ENCODE data around the gene NUP37. TPM values are rescaled to one million over a fixed set of nuclear protein-coding genes. Genes with fewer than 3 reads are reported as not detected.
"Not testable (repeated sequence)": the region's sequence is repeated elsewhere in the genome, so short reads cannot be mapped to it uniquely, and the experiment has no call there.

The NUP37 gene, protein sequence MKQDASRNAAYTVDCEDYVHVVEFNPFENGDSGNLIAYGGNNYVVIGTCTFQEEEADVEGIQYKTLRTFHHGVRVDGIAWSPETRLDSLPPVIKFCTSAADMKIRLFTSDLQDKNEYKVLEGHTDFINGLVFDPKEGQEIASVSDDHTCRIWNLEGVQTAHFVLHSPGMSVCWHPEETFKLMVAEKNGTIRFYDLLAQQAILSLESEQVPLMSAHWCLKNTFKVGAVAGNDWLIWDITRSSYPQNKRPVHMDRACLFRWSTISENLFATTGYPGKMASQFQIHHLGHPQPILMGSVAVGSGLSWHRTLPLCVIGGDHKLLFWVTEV
- total RNA-seq: 27.0 and 29.9 TPM in 2 replicates

DNA sequence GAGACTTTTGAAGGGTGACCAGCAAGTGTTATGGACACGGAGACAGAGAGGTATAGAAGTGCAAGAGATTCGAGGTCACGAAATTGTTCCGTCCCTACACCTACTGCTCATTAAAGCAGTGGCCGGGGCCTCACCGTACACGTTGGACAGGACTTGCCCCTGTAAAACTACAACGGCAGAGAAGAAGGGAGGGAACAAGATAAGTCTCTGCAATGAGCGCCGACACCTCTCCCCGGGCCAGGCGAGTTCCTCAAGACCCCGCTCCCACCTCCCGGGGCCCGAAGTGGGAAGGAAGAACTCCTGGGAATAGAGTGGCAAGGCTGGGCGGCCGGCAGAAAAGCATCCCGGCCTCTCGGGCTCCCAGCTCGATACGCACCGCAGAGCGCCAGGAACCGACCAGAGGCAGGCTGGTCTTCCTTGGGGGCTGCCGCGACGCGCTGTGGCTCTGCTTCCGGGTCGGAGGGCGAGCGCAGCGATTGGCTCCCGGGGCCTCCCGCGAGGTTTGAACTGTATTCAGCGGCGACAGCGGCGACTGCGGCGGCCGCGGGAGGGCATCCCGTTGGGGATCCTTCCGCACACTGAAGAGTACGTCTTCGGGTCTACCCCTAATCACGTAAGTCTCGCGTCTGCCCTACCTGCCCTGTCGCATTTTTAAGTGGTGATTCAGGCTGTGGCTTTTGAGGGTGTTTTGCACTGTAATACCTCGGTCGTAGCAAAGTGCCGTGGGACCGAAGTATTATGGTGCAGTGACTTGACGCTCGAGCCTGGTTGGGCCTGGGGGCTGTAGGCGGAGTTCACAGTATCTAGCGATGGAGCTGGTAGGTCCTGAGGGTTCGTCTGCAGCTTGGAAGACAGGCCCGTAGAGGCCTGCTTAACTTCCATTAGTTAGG lies at the start of gene NUP37, which contains the start of gene PARPBP:
Gene NUP37 (minus strand): TSS at position 441 of the 890 bp plus-strand sequence. CDS start 1,596 bp downstream, outside the sequence.
Gene PARPBP (plus strand): TSS at position 510 of the 890 bp plus-strand sequence. CDS start 3,706 bp downstream, outside the sequence.
- intact Hi-C loops (cut with micrococcal nuclease): loop anchor here (1.0 to 2.0 kb wide), 7 partner anchors 58 to 839 kb away; partner anchors contain the start of genes DRAM1 and UTP20
- Mint-ChIP-seq H3K4me1 (peaks cover 12% of the 10 kb centered on the region), H3K27me3 (no peaks in the 10 kb centered on the region), H3K4me3 (peak within 1 kb of the TSS; percentile 95), H3K36me3 (ENCODE audit: low read depth) (peaks cover 18% of the 10 kb centered on the region), H3K27ac (peak within 1 kb of the TSS; percentile 91), H3K9me3 (no peaks in the 10 kb centered on the region)
- POLR2A ChIA-PET: interaction anchor here (0.6 to 3.2 kb wide), 3 partner anchors 58 to 1810 kb away, joined by 3 to 16 read pairs (median 3); partner anchors contain the start of genes HSP90B1 and WASHC3
- DNase-seq (peak; percentile 90), ATAC-seq (ENCODE audit: low read depth) (peak; percentile 98)
- CTCF ChIA-PET: interaction anchor here (0.9 kb wide), 1 partner anchor 346 kb away, joined by 3 read pairs; no protein-coding TSS in a partner anchor
- TF ChIP-seq, protein P1, sequence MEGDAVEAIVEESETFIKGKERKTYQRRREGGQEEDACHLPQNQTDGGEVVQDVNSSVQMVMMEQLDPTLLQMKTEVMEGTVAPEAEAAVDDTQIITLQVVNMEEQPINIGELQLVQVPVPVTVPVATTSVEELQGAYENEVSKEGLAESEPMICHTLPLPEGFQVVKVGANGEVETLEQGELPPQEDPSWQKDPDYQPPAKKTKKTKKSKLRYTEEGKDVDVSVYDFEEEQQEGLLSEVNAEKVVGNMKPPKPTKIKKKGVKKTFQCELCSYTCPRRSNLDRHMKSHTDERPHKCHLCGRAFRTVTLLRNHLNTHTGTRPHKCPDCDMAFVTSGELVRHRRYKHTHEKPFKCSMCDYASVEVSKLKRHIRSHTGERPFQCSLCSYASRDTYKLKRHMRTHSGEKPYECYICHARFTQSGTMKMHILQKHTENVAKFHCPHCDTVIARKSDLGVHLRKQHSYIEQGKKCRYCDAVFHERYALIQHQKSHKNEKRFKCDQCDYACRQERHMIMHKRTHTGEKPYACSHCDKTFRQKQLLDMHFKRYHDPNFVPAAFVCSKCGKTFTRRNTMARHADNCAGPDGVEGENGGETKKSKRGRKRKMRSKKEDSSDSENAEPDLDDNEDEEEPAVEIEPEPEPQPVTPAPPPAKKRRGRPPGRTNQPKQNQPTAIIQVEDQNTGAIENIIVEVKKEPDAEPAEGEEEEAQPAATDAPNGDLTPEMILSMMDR (IDR thresholded peaks at IDR 0.05): no peak

DNA sequence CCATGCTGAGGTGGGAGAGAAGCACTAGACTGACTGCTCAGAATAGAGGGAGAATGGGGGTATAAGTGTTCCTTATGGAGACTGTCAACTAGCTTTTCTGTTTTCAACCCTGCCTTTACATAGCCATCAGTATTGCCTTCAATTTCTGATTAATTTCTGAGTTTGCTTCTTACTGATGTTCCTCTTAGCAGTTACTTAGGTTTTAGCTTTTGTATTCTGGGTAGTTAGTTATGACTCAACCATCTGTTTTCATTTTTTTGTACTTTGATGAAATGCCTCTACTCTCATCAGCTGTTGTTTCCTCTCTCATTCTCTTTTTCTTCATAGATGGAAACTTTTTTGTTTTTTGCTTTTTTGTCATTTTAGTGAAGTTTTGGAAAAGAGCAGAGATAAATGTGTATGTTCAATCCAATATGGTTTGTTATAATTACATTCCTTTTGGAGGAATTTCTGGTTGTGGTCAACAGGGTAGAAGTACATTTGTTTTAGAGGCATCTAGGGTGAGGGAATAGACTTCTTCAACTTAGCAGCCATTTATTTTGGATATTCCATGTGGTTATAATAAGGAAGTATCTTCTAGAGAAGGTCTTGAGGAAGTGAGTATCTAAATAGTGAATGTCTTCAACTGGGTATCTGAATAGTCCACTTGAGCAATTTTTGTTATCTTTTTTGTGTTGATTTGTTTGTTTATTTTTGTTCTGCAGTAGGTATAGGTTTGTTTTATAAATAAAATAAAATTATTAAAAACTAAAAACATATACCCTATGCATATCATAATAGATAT lies 48.1 kb upstream of the NUP37 start:
- no peaks in the 10 kb centered on the region for H3K27me3 Mint-ChIP-seq
- no peak overlapping the region for H3K27ac Mint-ChIP-seq
- CTCF ChIA-PET: interaction anchor here (1.3 kb wide), 1 partner anchor 316 kb away, joined by 3 read pairs; no protein-coding TSS in a partner anchor
- H3K9me3 Mint-ChIP-seq: no peaks in the 10 kb centered on the region
- no peak overlapping the region for H3K4me3 Mint-ChIP-seq
- ATAC-seq (ENCODE audit: low read depth): no peak
- no peaks in the 10 kb centered on the region for H3K4me1 Mint-ChIP-seq
- no peaks in the 10 kb centered on the region for H3K36me3 Mint-ChIP-seq (ENCODE audit: low read depth)
- POLR2A ChIA-PET: no interaction called here
- DNase-seq: no peak
- intact Hi-C loops (cut with micrococcal nuclease): no loop called here
- TF ChIP-seq, protein P1 (IDR thresholded peaks at IDR 0.05): no peak

DNA sequence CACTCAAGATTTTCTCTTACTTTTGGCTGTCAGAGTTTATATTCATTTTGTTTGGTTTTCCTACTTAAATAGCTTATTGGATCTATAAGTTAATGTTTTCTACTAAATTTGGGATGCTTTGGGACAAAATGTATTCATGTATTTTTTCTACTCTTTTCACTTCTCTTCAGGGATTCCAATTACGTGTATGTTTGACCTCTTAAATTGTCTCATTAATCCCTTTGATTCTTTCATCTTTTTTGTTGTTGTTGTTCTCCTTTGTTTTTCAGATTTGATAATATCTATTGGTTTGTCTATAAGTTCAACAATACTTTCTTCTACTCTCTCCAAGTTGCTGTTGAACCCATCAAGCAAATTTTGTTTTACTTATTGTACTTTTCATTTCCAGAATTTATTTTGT lies 43.5 kb upstream of the NUP37 start:
- no peaks in the 10 kb centered on the region for H3K4me1 Mint-ChIP-seq
- H3K9me3 Mint-ChIP-seq: no peaks in the 10 kb centered on the region
- TF ChIP-seq, protein P1 (IDR thresholded peaks at IDR 0.05): no peak
- ATAC-seq (ENCODE audit: low read depth) (no peak), DNase-seq (no peak)
- no peak overlapping the region for H3K27ac Mint-ChIP-seq
- ChIA-PET POLR2A (no interaction called here), CTCF (no interaction called here)
- H3K27me3 Mint-ChIP-seq: no peaks in the 10 kb centered on the region
- no peak overlapping the region for H3K4me3 Mint-ChIP-seq
- intact Hi-C loops (cut with micrococcal nuclease): no loop called here
- no peaks in the 10 kb centered on the region for H3K36me3 Mint-ChIP-seq (ENCODE audit: low read depth)

DNA sequence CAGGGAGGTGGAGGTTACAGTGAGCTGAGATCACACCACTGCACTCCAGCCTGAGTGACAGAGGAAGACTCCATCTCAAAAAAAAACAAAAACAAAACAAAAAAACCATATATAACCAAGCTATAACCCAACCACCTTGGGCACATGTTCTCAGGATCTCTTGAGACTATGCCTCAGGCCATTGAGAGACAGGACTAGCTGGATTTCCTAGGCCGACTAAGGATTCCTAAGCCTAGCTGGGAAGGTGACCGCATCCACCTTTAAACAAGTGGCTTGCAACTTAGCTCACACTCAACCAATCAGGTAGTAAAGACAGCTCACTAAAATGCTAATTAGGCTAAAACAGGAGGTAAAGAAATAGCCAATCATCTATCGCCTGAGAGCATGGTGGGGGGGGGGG lies 35.3 kb upstream of the NUP37 start:
- ATAC-seq (ENCODE audit: low read depth): not testable (repeated sequence)

DNA sequence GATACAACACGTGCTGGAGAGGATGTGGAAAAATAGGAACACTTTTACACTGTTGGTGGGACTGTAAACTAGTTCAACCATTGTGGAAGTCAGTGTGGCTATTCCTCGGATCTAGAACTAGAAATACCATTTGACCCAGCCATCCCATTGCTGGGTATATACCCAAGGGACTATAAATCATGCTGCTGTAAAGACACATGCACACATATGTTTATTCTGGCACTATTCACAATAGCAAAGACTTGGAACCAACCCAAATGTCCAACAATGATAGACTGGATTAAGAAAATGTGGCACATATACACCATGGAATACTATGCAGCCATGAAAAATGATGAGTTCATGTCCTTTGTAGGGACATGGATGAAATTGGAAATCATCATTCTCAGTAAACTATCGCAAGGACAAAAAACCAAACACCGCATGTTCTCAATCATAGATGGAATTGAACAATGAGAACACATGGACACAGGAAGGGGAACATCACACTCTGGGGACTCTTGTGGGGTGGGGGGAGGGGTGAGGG lies 27.2 kb upstream of the NUP37 start:
- intact Hi-C loops (cut with micrococcal nuclease); H3K27ac Mint-ChIP-seq; DNase-seq; CTCF ChIA-PET; H3K36me3 Mint-ChIP-seq (ENCODE audit: low read depth); ATAC-seq (ENCODE audit: low read depth); POLR2A ChIA-PET; H3K4me3 Mint-ChIP-seq; H3K27me3 Mint-ChIP-seq; H3K9me3 Mint-ChIP-seq; H3K4me1 Mint-ChIP-seq: not testable (repeated sequence)

More for the DNA sequence above, 35.3 kb upstream of the NUP37 start:
- H3K4me1 Mint-ChIP-seq; DNase-seq; H3K4me3 Mint-ChIP-seq; H3K27me3 Mint-ChIP-seq; H3K27ac Mint-ChIP-seq; H3K9me3 Mint-ChIP-seq; CTCF ChIA-PET; H3K36me3 Mint-ChIP-seq (ENCODE audit: low read depth); intact Hi-C loops (cut with micrococcal nuclease): not testable (repeated sequence)
- POLR2A ChIA-PET: interaction anchor here (0.6 kb wide), 1 partner anchor 272 kb away, joined by 5 read pairs; no protein-coding TSS in a partner anchor

Measured in activated B cell treated with CpG ODN at 0.5 μM for 24 hours (primary cell).